GM23338 (cell line): ENCODE data around the gene C1QTNF8.

Experiments used
- CREB1 ChIP-seq: fragments of 250-450 bp; sonication (Bioruptor Pico); IDR thresholded peaks from 2 replicates; pipeline ENCODE4 v1.5.0; 2020; ENCODE audit warnings: low read depth, mild to moderate bottlenecking, moderate library complexity
- CTCF ChIP-seq, 2 experiments: fragments of 200-600 bp in 1 of 2; sonication (generic) in 1 of 2; conservative IDR thresholded peaks; 2 replicates each; pipeline versions ENCODE4 v1.5.1 to v1.6.1; 2016 to 2017; ENCODE audit warnings: antibody characterized with exemption in 2 of 2, low read depth in 2 of 2, mild to moderate bottlenecking in 2 of 2, moderate library complexity in 1 of 2
- EZH2 ChIP-seq: fragments of 200-600 bp; sonication (generic); IDR thresholded peaks from one replicate; pipeline ENCODE4 v1.8.0; 2017; ENCODE audit warnings: antibody characterized with exemption, mild to moderate bottlenecking, low read depth; ENCODE audit not compliant: unreplicated experiment
- EZH2phosphoT487 ChIP-seq: fragments of 200-600 bp; sonication (generic); IDR thresholded peaks from one replicate; pipeline ENCODE4 v1.8.1; 2018; ENCODE audit warnings: antibody characterized with exemption; ENCODE audit not compliant: unreplicated experiment
- JUNB ChIP-seq: IDR thresholded peaks from one replicate; pipeline ENCODE4 v1.6.1; 2016; ENCODE audit warnings: antibody characterized with exemption; ENCODE audit not compliant: unreplicated experiment
- POLR2AphosphoS5 ChIP-seq: IDR thresholded peaks from 2 replicates; pipeline ENCODE4 v1.6.1; 2016; ENCODE audit warnings: antibody characterized with exemption, low read depth
- REST ChIP-seq: IDR thresholded peaks from one replicate; pipeline ENCODE4 v1.6.1; 2018; ENCODE audit warnings: antibody characterized with exemption; ENCODE audit not compliant: unreplicated experiment
- STAT1 ChIP-seq: IDR thresholded peaks from one replicate; pipeline ENCODE4 v1.6.1; 2016; ENCODE audit warnings: antibody characterized with exemption; ENCODE audit not compliant: unreplicated experiment

GRCh38 chr16:1130382-1130781 lies 34.3 kb upstream of the C1QTNF8 start:
- TF ChIP-seq CTCF (conservative IDR thresholded peaks at IDR 0.05; ENCODE audit: low read depth in 2 of 2): no peak
- TF ChIP-seq STAT1: no peak
- no peak for TF ChIP-seq JUNB
- TF ChIP-seq EZH2: no peak
- no peak for TF ChIP-seq CREB1 (CRISPR knock-in tag)
- no peak for TF ChIP-seq EZH2phosphoT487
- TF ChIP-seq POLR2AphosphoS5: no peak
- no peak for TF ChIP-seq REST
